Epithelial cell of proximal tubule (primary cell): ENCODE measurements around the gene TBC1D32. TPM values are rescaled to one million over a fixed set of nuclear protein-coding genes. Genes with fewer than 3 reads are reported as not detected.
"Not testable (repeated sequence)": the region's sequence is repeated elsewhere in the genome, so short reads cannot be mapped to it uniquely, and the experiment has no call there.

Source experiments
- DNase-seq: peaks from one replicate; pipeline ENCODE4 v3.0.0-alpha.2; 2011; ENCODE audit warnings: low read depth
- H3K4me3 ChIP-seq: 2 replicates; pipeline ENCODE4 v1.5.1; 2011; ENCODE audit warnings: low read depth, mild to moderate bottlenecking, low read length
- total RNA-seq: library from RNA; depleted of rRNA; stranded (reverse); fragments of >200 nt; gene quantifications from 2 replicates; pipeline ENCODE4 v1.2.3, GENCODE V29; 2015
- TF ChIP-seq, protein P1 (sequence below): conservative IDR thresholded peaks from 2 replicates; pipeline ENCODE4 v1.5.1; 2012; ENCODE audit warnings: low read depth, mild to moderate bottlenecking, low read length

TBC1D32 gene
- total RNA-seq, 1 donor from 2014 or later = 4.1 TPM

DNA sequence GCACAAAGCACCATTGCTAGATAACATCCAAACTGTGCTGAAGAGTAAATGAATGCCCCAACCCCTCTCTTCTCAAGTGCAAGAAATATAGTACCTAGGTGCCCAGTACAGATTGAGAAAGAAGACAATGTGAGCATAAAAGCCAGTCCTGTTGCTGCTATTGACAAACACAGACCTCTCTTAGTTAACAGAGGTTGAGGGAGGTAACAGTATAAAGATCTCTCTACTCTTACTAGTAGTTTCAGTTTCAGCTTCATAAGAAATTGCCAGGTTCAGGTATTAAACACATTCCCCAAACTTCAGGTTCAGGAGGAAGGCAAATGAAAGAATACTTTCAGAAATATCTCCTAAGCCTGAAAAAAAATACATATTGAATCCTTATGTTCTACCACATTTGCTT is 31.4 kb downstream of the TBC1D32 start:
- no peak for DNase-seq
- no peak overlapping the region for H3K4me3 ChIP-seq
- TF ChIP-seq, protein P1, sequence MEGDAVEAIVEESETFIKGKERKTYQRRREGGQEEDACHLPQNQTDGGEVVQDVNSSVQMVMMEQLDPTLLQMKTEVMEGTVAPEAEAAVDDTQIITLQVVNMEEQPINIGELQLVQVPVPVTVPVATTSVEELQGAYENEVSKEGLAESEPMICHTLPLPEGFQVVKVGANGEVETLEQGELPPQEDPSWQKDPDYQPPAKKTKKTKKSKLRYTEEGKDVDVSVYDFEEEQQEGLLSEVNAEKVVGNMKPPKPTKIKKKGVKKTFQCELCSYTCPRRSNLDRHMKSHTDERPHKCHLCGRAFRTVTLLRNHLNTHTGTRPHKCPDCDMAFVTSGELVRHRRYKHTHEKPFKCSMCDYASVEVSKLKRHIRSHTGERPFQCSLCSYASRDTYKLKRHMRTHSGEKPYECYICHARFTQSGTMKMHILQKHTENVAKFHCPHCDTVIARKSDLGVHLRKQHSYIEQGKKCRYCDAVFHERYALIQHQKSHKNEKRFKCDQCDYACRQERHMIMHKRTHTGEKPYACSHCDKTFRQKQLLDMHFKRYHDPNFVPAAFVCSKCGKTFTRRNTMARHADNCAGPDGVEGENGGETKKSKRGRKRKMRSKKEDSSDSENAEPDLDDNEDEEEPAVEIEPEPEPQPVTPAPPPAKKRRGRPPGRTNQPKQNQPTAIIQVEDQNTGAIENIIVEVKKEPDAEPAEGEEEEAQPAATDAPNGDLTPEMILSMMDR = no peak

DNA sequence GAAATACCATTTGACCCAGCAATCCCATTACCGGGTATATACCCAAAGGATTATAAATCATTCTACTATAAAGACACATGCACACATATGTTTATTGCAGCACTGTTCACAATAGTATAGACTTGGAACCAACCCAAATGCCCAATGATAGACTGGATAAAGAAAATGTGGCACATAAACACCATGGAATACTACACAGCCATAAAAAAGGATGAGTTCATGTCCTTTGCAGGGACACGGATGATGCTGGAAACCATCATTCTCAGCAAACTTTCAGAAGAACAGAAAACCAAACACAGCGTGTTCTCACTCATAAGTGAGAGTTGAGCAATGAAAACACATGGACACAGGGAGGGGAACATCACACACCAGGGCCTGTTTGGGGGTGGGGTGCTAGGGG is 33.1 kb downstream of the TBC1D32 start:
- not testable (repeated sequence) for DNase-seq, H3K4me3 ChIP-seq

DNA sequence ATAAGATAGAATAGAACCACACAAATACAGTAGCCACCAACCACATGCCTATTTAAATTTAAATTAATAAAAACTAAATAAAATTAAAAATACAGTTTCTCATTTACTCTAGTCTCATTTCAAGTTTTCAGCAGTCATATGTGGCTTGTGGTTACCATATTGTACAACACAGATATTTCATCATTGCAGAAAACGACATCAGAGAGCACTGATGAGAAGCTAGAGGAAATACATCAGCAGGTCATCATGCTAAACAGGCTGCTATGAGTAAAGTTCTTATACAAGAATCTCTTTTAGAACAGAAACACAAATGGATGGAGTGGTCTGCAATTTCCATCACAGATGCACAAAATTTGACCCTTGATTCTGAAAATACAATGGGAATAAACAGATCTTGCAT is 36.6 kb downstream of the TBC1D32 start:
- H3K4me3 ChIP-seq = no peak overlapping the region
- TF ChIP-seq, protein P1 = no peak
- DNase-seq = no peak

DNA sequence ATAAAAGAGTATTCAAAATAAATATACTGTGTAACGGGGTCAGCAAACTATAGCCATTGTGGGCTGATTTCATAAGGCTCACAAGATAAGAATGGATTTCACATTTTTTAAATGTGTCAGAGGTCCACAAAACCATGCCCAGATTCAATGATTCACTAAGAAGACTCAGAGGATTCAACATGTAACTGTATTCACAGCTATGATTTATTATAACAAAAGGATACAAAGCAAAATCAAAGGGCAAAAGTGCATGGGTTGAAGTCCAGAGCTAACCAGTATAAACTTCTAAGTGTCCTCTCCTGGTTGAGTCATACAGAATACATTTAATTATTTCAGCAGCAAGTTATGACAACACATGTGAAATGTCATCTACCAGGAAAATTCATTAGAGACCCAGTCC is 49.2 kb downstream of the TBC1D32 start:
- TF ChIP-seq, protein P1 = no peak
- H3K4me3 ChIP-seq = no peak overlapping the region
- no peak for DNase-seq

DNA sequence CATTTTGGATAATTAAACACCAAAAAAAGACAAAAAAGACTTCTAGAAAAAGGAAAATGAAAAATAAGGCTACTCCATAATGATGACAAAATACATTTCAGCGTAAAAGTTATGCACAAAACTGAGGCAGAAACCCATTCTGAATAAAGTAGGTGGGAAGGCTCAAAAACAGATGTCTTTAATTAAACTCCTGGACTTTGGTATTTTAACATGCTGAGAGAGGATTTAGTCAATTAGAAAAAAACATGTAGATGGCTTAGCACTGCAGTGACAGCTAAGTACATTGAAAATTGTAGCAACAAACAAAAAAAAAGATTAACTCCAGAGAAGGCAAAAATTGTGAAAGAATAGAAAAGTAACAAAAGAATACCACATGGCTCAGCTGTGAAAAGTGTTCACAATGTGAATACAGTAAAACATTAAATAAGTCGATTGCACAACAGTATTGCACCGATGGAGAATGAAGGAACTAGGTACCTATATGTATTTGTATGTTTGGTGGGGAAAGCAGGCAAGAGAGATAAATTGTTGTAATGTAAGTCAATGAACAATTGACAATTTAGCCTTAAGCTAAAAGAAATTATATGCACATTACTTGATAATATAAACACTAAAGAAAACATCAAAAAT is 59.5 kb downstream of the TBC1D32 start:
- no peak overlapping the region for H3K4me3 ChIP-seq
- DNase-seq = no peak
- TF ChIP-seq, protein P1 = no peak

DNA sequence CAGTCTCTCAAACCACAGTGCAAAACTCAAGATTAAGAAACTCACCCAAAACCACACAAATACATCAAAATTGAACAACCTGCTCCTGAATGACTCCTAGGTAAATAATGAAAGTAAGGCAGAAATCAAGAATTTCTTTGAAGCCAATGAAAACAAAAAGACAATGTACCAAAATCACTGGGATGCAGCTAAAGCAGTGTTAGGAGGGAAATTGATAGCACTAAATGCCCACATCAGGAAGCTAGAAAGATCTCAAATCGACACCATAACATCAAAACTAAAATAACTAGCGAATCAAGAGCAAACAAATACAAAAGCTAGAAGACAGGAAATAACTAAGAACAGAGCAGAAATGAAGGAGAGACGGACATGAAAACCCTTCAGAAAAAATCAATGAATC is 70.5 kb downstream of the TBC1D32 start:
- TF ChIP-seq, protein P1 = no peak
- no peak overlapping the region for H3K4me3 ChIP-seq
- no peak for DNase-seq

DNA sequence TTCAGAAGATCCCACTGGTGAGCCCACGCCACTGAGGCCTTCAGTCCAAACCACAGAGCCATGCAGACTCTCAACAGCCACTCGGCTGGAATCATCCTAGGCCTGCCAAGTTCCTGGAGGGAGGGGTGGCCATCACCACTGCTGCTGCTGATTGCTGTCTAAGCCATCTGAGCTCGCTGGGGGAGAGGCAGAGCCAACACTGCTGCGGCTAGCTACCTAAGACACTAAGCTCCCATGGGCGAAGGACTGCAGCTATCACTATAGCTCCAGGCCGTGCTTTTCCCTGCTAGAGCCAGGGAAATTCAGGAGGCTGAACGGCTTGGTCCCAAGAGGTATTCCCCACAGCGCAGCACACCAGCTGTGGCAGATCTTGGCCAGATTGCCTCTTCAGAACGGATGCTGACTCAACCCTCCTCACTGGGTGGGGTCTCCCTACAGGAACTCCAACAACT is 73.6 kb downstream of the TBC1D32 start:
- no peak for DNase-seq
- TF ChIP-seq, protein P1 = no peak
- H3K4me3 ChIP-seq = no peak overlapping the region
